ENCODE results near the gene USP10.

- TF ChIP-seq CTCF (IDR thresholded peaks at IDR 0.05) (no peak), EP300 (IDR thresholded peaks at IDR 0.05) (no peak)
These were observed 75.5 kb downstream of the USP10 start for GRCh38 chr16:84775262-84775810.

Measured in sigmoid colon (tissue), 4 donors.